ENCODE measurements around the gene WDR5.

GRCh38 chr9:134163371-134164196, 27.7 kb downstream of the WDR5 start:
- TF ChIP-seq CTCF (IDR thresholded peaks at IDR 0.05) (peak in 5 of 6 experiments; percentile 18 to 67 (median 63)), POLR2A (IDR thresholded peaks at IDR 0.05) (no peak)

Measured in esophagus squamous epithelium (tissue), 4 donors.